PFSK-1 (cell line): ENCODE data around the gene P4HB.

ENCODE experiments used
- FOXP2 ChIP-seq: optimal IDR thresholded peaks from 2 replicates; pipeline ENCODE3; 2011; ENCODE audit warnings: borderline replicate concordance, control low read depth, inconsistent platforms; ENCODE audit not compliant: insufficient read depth; ENCODE audit errors: extremely low read length, extremely low read depth
- POLR2AphosphoS5 ChIP-seq: IDR thresholded peaks from 2 replicates; pipeline ENCODE4 v1.6.1; 2012; ENCODE audit warnings: low read depth, mild to moderate bottlenecking, control low read depth, low read length, moderate library complexity
- REST ChIP-seq, 2 experiments: IDR thresholded peaks; 2 replicates each; pipeline versions ENCODE4 v1.6.1 to v1.8.0; 2011 to 2012; ENCODE audit warnings: low read depth in 2 of 2, low read length in 2 of 2, control low read depth in 1 of 2, inconsistent platforms in 1 of 2, mild to moderate bottlenecking in 1 of 2, moderate library complexity in 1 of 2; ENCODE audit not compliant: insufficient read depth in 1 of 2
- SIN3A ChIP-seq: IDR thresholded peaks from 2 replicates; pipeline ENCODE4 v1.6.1; 2012; ENCODE audit warnings: mild to moderate bottlenecking, low read length, moderate library complexity, borderline replicate concordance; ENCODE audit not compliant: insufficient read depth
- TAF1 ChIP-seq: IDR thresholded peaks from 2 replicates; pipeline ENCODE4 v1.6.1; 2012; ENCODE audit warnings: low read length, control low read depth, borderline replicate concordance; ENCODE audit not compliant: insufficient read depth

P4HB gene

DNA sequence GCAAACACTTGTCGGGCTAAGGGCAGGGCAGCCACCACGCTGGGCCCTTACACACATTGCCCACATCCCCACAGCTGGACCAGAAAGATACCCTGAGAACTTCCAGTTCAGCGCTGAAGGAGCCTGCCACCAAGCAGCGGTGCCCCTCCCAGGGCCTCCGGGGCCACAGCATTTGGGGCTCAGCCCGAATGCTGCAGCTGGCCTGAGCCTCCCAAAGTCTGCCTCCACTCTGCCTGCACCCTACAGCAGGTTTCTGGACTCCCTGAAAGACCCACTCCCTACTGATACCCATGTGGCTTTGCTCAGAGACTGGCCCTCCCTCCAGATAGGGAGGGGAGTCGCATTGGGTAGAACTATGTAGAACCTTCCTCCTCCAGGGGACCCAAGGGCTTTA is 28.8 kb downstream of the P4HB start:
- TF ChIP-seq SIN3A (no peak), REST (IDR thresholded peaks at IDR 0.05; ENCODE audit: insufficient read depth in 1 of 2, low read depth in 2 of 2, low read length in 2 of 2) (no peak), FOXP2 (no peak), POLR2AphosphoS5 (no peak), TAF1 (no peak)

DNA sequence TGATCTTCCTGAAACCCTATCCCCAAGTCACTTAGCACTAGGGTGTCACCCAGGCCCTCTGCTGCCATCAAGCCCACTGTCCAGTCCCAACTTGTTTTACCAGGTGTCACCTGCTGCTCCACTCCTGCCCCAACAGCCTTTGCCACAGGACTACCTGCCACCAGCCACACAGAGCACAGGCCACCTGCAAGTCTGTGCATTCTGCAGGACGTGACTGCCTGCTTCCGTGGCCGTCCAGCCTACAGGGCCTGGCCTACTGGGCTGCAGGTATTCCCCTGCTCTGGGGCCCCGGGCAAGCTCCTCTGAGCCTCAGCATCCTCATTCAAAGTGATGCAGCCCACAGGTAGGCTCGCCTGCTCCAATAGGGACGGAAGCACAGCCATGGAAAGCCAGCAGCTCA is 30.5 kb downstream of the P4HB start:
- TF ChIP-seq FOXP2 (no peak), TAF1 (no peak), POLR2AphosphoS5 (no peak), SIN3A (no peak), REST (IDR thresholded peaks at IDR 0.05; ENCODE audit: insufficient read depth in 1 of 2, low read depth in 2 of 2, low read length in 2 of 2) (no peak)

DNA sequence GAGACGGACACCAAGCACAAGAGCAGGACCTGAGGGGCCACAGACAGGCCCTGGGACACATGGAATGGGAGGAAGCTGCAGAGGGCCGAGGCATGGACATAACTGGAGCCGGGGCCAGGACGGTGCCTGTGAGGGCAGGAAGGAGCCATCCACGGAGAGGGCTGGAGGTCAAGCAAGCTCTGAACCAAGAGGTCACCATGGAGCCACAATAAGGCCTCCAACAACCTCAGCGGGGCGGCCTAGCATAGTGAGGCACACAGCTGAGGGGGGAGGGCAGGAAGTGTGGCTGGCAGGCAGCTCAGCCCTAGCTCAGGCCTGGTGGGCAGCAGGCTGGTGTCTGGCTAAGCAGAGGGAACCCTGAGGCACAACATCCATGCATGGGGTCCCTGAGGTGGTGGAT is 31.7 kb downstream of the P4HB start:
- TF ChIP-seq SIN3A (no peak), FOXP2 (peak; percentile 62)

GRCh38 chr17:81825841-81826466 is 34.4 kb downstream of the P4HB start:
- TF ChIP-seq SIN3A (no peak), FOXP2 (no peak), REST (IDR thresholded peaks at IDR 0.05; ENCODE audit: insufficient read depth in 1 of 2, low read depth in 2 of 2, low read length in 2 of 2) (no peak), TAF1 (no peak)

- no peak for TF ChIP-seq SIN3A
- TF ChIP-seq REST (IDR thresholded peaks at IDR 0.05; ENCODE audit: insufficient read depth in 1 of 2, low read depth in 2 of 2, low read length in 2 of 2): no peak
- no peak for TF ChIP-seq TAF1
- TF ChIP-seq POLR2AphosphoS5: no peak
- no peak for TF ChIP-seq FOXP2
Measured at GRCh38 chr17:81824595-81824994, 35.7 kb downstream of the P4HB start.
